ENCODE data around the gene AGTPBP1.

- TF ChIP-seq, protein P1, sequence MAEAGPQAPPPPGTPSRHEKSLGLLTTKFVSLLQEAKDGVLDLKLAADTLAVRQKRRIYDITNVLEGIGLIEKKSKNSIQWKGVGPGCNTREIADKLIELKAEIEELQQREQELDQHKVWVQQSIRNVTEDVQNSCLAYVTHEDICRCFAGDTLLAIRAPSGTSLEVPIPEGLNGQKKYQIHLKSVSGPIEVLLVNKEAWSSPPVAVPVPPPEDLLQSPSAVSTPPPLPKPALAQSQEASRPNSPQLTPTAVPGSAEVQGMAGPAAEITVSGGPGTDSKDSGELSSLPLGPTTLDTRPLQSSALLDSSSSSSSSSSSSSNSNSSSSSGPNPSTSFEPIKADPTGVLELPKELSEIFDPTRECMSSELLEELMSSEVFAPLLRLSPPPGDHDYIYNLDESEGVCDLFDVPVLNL (CRISPR knock-in tag; IDR thresholded peaks at IDR 0.05; ENCODE audit: borderline replicate concordance, low read depth) = no peak
- no peak for TF ChIP-seq ERG (CRISPR knock-in tag; IDR thresholded peaks at IDR 0.05)
- TF ChIP-seq, protein P2, sequence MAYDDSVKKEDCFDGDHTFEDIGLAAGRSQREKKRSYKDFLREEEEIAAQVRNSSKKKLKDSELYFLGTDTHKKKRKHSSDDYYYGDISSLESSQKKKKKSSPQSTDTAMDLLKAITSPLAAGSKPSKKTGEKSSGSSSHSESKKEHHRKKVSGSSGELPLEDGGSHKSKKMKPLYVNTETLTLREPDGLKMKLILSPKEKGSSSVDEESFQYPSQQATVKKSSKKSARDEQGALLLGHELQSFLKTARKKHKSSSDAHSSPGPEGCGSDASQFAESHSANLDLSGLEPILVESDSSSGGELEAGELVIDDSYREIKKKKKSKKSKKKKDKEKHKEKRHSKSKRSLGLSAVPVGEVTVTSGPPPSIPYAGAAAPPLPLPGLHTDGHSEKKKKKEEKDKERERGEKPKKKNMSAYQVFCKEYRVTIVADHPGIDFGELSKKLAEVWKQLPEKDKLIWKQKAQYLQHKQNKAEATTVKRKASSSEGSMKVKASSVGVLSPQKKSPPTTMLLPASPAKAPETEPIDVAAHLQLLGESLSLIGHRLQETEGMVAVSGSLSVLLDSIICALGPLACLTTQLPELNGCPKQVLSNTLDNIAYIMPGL (CRISPR knock-in tag; IDR thresholded peaks at IDR 0.05) = no peak
- TF ChIP-seq MAX (CRISPR knock-in tag; IDR thresholded peaks at IDR 0.05) = no peak
- TF ChIP-seq CTCF (IDR thresholded peaks at IDR 0.05) = no peak
These were observed 238.7 kb downstream of the AGTPBP1 start for GRCh38 chr9:85502815-85503655.
